ENCODE measurements around the gene RAB3D. TPM values are rescaled to one million over a fixed set of nuclear protein-coding genes. Genes with fewer than 3 reads are reported as not detected.

The RAB3D gene
- total and polyA plus RNA-seq, 2 experiments from 2014 or later, result 3.7 to 5.1 TPM

DNA sequence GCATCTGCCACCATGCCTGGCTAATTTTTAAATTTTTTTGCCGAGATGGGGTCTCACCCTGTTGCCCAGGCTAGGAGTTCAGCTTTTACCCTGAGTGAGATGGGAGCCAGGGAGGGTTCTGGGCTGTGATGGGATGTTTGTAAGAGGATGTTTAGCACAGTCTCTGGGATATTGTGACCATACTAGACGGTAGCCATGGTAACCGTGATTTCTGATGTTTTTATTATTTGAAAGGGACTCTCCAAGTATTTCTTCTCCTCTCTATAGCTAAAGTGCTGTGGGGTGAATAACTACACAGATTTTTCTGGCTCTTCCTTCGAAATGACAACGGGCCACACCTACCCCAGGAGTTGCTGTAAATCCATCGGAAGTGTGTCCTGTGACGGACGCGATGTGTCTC is 33.1 kb downstream of the RAB3D start:
- Histone ChIP-seq H3K9me3 (ENCODE audit: low read depth) (no peaks in the 10 kb centered on the region), H3K36me3 (ENCODE audit: low read depth) (no peaks in the 10 kb centered on the region), H3K9ac (no peak overlapping the region), H3K4me1 (ENCODE audit: insufficient read depth) (no peaks in the 10 kb centered on the region), H3F3A (ENCODE audit: insufficient read depth) (no peaks in the 10 kb centered on the region), H3K27ac (no peak overlapping the region), H3K4me2 (ENCODE audit: unreplicated experiment) (no peak overlapping the region), H2AFZ (no peak overlapping the region), H3K79me2 (ENCODE audit: insufficient read depth) (no peaks in the 10 kb centered on the region), H3K9me2 (ENCODE audit: insufficient read depth) (no peaks in the 10 kb centered on the region), H3K4me3 (no peak overlapping the region), H3K27me3 (replicated peaks; ENCODE audit: insufficient read depth) (no peaks in the 10 kb centered on the region), H4K20me1 (ENCODE audit: insufficient read depth) (no peaks in the 10 kb centered on the region)
- DNase-seq, result no peak
- 62 to 71% methylated on average over 9 of the region's 9 CpGs for WGBS, 2 experiments (ENCODE audit: low coverage in 1 of 2, low lambda C conversion rate in 2 of 2, missing lambda C conversion rate in 2 of 2)
- TF ChIP-seq EZH2 (IDR thresholded peaks at IDR 0.05; ENCODE audit: insufficient read depth, poor library complexity, severe bottlenecking), result no peak
- in situ Hi-C loops (cut with MboI), result no loop called here

DNA sequence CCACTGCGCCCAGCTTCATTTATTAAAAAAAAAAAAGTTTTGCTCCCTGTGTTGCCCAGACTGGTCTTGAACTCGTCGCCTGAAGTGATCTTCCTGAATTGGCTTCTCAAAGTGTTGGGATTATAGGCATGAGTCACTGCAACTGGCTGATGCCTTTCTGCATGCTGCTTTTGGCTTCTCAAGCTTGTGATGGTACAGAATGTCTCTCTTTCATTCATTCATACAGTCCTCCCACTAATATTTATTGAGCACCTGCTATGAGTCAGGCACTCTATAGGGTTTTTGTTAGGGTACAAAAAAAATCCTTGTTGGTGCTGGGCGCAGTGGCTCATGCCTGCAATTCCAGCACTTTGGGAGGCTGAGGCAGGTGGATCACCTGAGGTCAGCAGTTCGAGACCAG is 34.5 kb downstream of the RAB3D start:
- no peaks in the 10 kb centered on the region for H3K4me1 ChIP-seq (ENCODE audit: insufficient read depth)
- no peak overlapping the region for H3K9ac ChIP-seq
- no peak overlapping the region for H2AFZ ChIP-seq
- WGBS, 2 experiments (ENCODE audit: low coverage in 1 of 2, low lambda C conversion rate in 2 of 2, missing lambda C conversion rate in 2 of 2), result 74 to 77% methylated on average over 5 of the region's 5 CpGs
- no peaks in the 10 kb centered on the region for H3K79me2 ChIP-seq (ENCODE audit: insufficient read depth)
- no peak overlapping the region for H3K4me3 ChIP-seq
- H3K27me3 ChIP-seq (replicated peaks; ENCODE audit: insufficient read depth), result no peaks in the 10 kb centered on the region
- H3K4me2 ChIP-seq (ENCODE audit: unreplicated experiment), result no peak overlapping the region
- in situ Hi-C loops (cut with MboI), result no loop called here
- H3K9me2 ChIP-seq (ENCODE audit: insufficient read depth), result no peaks in the 10 kb centered on the region
- no peaks in the 10 kb centered on the region for H4K20me1 ChIP-seq (ENCODE audit: insufficient read depth)
- no peaks in the 10 kb centered on the region for H3K9me3 ChIP-seq (ENCODE audit: low read depth)
- H3K27ac ChIP-seq, result no peak overlapping the region
- H3F3A ChIP-seq (ENCODE audit: insufficient read depth), result no peaks in the 10 kb centered on the region
- TF ChIP-seq EZH2phosphoT487 (IDR thresholded peaks at IDR 0.05; ENCODE audit: insufficient read depth, low read depth), result no peak
- no peak for TF ChIP-seq EZH2 (IDR thresholded peaks at IDR 0.05; ENCODE audit: insufficient read depth, poor library complexity, severe bottlenecking)
- no peaks in the 10 kb centered on the region for H3K36me3 ChIP-seq (ENCODE audit: low read depth)
- no peak for DNase-seq

DNA sequence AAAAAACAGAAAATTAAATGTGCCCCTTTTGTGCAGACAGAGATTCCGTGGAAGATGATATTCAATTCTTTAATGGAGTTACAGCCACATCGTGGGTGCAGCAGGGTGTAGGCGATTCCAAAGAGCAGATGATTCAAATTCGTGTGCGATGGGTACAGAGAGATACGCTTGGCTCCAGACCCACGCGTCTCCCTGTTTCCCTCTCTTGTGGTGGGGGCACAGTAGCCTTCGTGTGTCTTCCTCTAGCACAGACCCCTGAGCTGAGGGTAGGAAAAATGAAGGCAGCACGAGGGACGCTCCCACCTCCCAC is 38.7 kb downstream of the RAB3D start:
- H4K20me1 ChIP-seq (ENCODE audit: insufficient read depth), result no peaks in the 10 kb centered on the region
- H3K4me2 ChIP-seq (ENCODE audit: unreplicated experiment), result no peak overlapping the region
- no peak for DNase-seq
- H3F3A ChIP-seq (ENCODE audit: insufficient read depth), result peaks cover 5% of the 10 kb centered on the region; the same call in 1 of the 2 replicates
- H3K9me2 ChIP-seq (ENCODE audit: insufficient read depth), result no peaks in the 10 kb centered on the region
- 43 to 55% methylated on average over 11 of the region's 11 CpGs for WGBS, 2 experiments (ENCODE audit: low coverage in 1 of 2, low lambda C conversion rate in 2 of 2, missing lambda C conversion rate in 2 of 2)
- TF ChIP-seq EZH2 (IDR thresholded peaks at IDR 0.05; ENCODE audit: insufficient read depth, poor library complexity, severe bottlenecking) (no peak), EZH2phosphoT487 (IDR thresholded peaks at IDR 0.05; ENCODE audit: insufficient read depth, low read depth) (no peak)
- no peak overlapping the region for H3K4me3 ChIP-seq
- H3K27ac ChIP-seq, result no peak overlapping the region
- in situ Hi-C loops (cut with MboI), result no loop called here
- H3K27me3 ChIP-seq (replicated peaks; ENCODE audit: insufficient read depth), result no peaks in the 10 kb centered on the region
- no peaks in the 10 kb centered on the region for H3K36me3 ChIP-seq (ENCODE audit: low read depth)
- no peaks in the 10 kb centered on the region for H3K4me1 ChIP-seq (ENCODE audit: insufficient read depth)
- no peak overlapping the region for H3K9ac ChIP-seq
- H3K9me3 ChIP-seq (ENCODE audit: low read depth), result no peaks in the 10 kb centered on the region
- H2AFZ ChIP-seq, result no peak overlapping the region
- no peaks in the 10 kb centered on the region for H3K79me2 ChIP-seq (ENCODE audit: insufficient read depth)

DNA sequence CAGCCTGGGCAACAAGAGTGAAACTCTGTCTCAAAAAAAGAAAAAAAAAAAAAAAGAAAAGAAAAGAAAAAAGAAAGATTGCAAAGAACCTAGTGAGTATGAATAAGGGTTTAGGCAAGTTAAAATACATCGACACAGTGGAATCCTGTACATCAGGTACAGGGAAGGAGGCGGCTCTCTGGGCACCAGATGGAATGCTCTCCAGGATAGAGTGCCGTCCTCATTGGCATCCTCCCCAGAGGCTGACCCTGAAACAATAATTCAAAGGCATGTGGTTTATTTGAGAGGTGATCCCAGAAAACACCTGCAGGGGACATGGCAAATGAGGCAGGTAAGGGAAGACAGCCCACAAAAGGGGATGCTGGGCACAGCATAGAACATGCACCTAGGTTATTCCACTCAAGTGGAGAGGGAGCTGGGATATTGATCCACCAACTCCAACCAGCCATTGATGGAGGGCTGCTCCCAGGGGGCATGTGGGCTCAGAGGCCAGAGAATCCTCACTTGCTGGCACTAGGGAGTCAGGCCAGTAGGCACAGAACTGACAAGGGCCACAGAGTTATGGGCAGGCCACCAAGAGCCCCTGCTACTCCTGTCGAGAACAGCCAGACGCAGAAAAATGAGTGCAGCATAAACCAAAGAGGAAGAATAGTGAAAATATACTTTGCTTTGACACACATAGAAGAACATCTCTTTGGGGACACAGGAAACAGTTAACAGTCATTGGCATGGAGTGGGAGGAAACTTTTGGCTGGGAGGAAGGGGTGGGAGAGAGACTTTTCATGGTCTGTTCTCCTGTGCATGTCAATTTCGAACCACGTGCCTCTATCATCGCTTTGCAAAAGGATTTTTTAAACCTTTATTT is 39.3 kb downstream of the RAB3D start:
- in situ Hi-C loops (cut with MboI), result loop anchor here (25.0 kb wide), 1 partner anchor 162 kb away; no protein-coding TSS in a partner anchor
- no peaks in the 10 kb centered on the region for H3K79me2 ChIP-seq (ENCODE audit: insufficient read depth)
- H3F3A ChIP-seq (ENCODE audit: insufficient read depth), result peaks cover 5% of the 10 kb centered on the region; the same call in 1 of the 2 replicates
- H3K9me3 ChIP-seq (ENCODE audit: low read depth), result no peaks in the 10 kb centered on the region
- TF ChIP-seq EZH2 (IDR thresholded peaks at IDR 0.05; ENCODE audit: insufficient read depth, poor library complexity, severe bottlenecking) (no peak), EZH2phosphoT487 (IDR thresholded peaks at IDR 0.05; ENCODE audit: insufficient read depth, low read depth) (no peak)
- no peaks in the 10 kb centered on the region for H3K27me3 ChIP-seq (replicated peaks; ENCODE audit: insufficient read depth)
- H4K20me1 ChIP-seq (ENCODE audit: insufficient read depth), result no peaks in the 10 kb centered on the region
- H2AFZ ChIP-seq, result no peak overlapping the region
- no peaks in the 10 kb centered on the region for H3K4me1 ChIP-seq (ENCODE audit: insufficient read depth)
- 41 to 46% methylated on average over 8 of the region's 8 CpGs for WGBS, 2 experiments (ENCODE audit: low coverage in 1 of 2, low lambda C conversion rate in 2 of 2, missing lambda C conversion rate in 2 of 2)
- DNase-seq, result no peak
- no peak overlapping the region for H3K27ac ChIP-seq
- H3K4me2 ChIP-seq (ENCODE audit: unreplicated experiment), result no peak overlapping the region
- H3K4me3 ChIP-seq, result no peak overlapping the region
- H3K36me3 ChIP-seq (ENCODE audit: low read depth), result no peaks in the 10 kb centered on the region
- no peak overlapping the region for H3K9ac ChIP-seq
- H3K9me2 ChIP-seq (ENCODE audit: insufficient read depth), result no peaks in the 10 kb centered on the region
